Measurements from ENCODE around the gene TMEM169.
A peak's percentile ranks its signal among the peaks of the same experiment; 100 is the strongest.

The TMEM169 gene

GRCh38 chr2:216081487-216082116, at the start of gene TMEM169, which contains the start of gene PECR:
TSS of gene TMEM169 (plus strand) at chr2:216081919. CDS start at chr2:216095964, 14,045 bp downstream.
TSS of gene PECR (minus strand) at chr2:216081809. CDS start at chr2:216081741, 68 bp downstream.
- DNase-seq (ENCODE audit: extremely low read depth in 1 of 2, low read depth in 1 of 2), result peak; percentile 58 to 59

- DNase-seq (ENCODE audit: extremely low read depth in 1 of 2, low read depth in 1 of 2), result no peak
Observed at GRCh38 chr2:216031960-216032689, 49.6 kb upstream of the TMEM169 start.

- no peak for DNase-seq (ENCODE audit: extremely low read depth in 1 of 2, low read depth in 1 of 2)
Observed at GRCh38 chr2:216033403-216033802, 48.3 kb upstream of the TMEM169 start.

GRCh38 chr2:216034065-216034464, 47.7 kb upstream of the TMEM169 start:
- peak; percentile 37 to 56 for DNase-seq (ENCODE audit: extremely low read depth in 1 of 2, low read depth in 1 of 2)

- DNase-seq (ENCODE audit: extremely low read depth in 1 of 2, low read depth in 1 of 2), result no peak
Observed at GRCh38 chr2:216039918-216040317, 41.8 kb upstream of the TMEM169 start.

GRCh38 chr2:216041438-216041837, 40.3 kb upstream of the TMEM169 start:
- no peak for DNase-seq (ENCODE audit: extremely low read depth in 1 of 2, low read depth in 1 of 2)

GRCh38 chr2:216043949-216044348, 37.8 kb upstream of the TMEM169 start:
- no peak for DNase-seq (ENCODE audit: extremely low read depth in 1 of 2, low read depth in 1 of 2)

GRCh38 chr2:216044883-216045486, 36.7 kb upstream of the TMEM169 start:
- DNase-seq (ENCODE audit: extremely low read depth in 1 of 2, low read depth in 1 of 2), result no peak

GRCh38 chr2:216047397-216047796, 34.3 kb upstream of the TMEM169 start:
- no peak for DNase-seq (ENCODE audit: extremely low read depth in 1 of 2, low read depth in 1 of 2)

GRCh38 chr2:216049452-216049851, 32.3 kb upstream of the TMEM169 start:
- no peak for DNase-seq (ENCODE audit: extremely low read depth in 1 of 2, low read depth in 1 of 2)

GRCh38 chr2:216051350-216051749, 30.4 kb upstream of the TMEM169 start:
- DNase-seq (ENCODE audit: extremely low read depth in 1 of 2, low read depth in 1 of 2), result no peak

GRCh38 chr2:216052420-216052819, 29.3 kb upstream of the TMEM169 start:
- DNase-seq (ENCODE audit: extremely low read depth in 1 of 2, low read depth in 1 of 2), result no peak

GRCh38 chr2:216055680-216056079, 26.0 kb upstream of the TMEM169 start:
- DNase-seq (ENCODE audit: extremely low read depth in 1 of 2, low read depth in 1 of 2), result no peak

GRCh38 chr2:216056739-216057138, 25.0 kb upstream of the TMEM169 start:
- no peak for DNase-seq (ENCODE audit: extremely low read depth in 1 of 2, low read depth in 1 of 2)

GRCh38 chr2:216057688-216058193, 24.0 kb upstream of the TMEM169 start:
- DNase-seq (ENCODE audit: extremely low read depth in 1 of 2, low read depth in 1 of 2), result peak; percentile 13 to 22

GRCh38 chr2:216059233-216059834, 22.4 kb upstream of the TMEM169 start:
- no peak for DNase-seq (ENCODE audit: extremely low read depth in 1 of 2, low read depth in 1 of 2)

GRCh38 chr2:216064014-216064630, 17.6 kb upstream of the TMEM169 start:
- no peak for DNase-seq (ENCODE audit: extremely low read depth in 1 of 2, low read depth in 1 of 2)

- no peak for DNase-seq (ENCODE audit: extremely low read depth in 1 of 2, low read depth in 1 of 2)
Observed at GRCh38 chr2:216064665-216065064, 17.1 kb upstream of the TMEM169 start.

GRCh38 chr2:216066230-216066629, 15.5 kb upstream of the TMEM169 start:
- no peak for DNase-seq (ENCODE audit: extremely low read depth in 1 of 2, low read depth in 1 of 2)

- no peak for DNase-seq (ENCODE audit: extremely low read depth in 1 of 2, low read depth in 1 of 2)
Observed at GRCh38 chr2:216069028-216069427, 12.7 kb upstream of the TMEM169 start.

GRCh38 chr2:216070195-216070594, 11.5 kb upstream of the TMEM169 start:
- DNase-seq (ENCODE audit: extremely low read depth in 1 of 2, low read depth in 1 of 2), result no peak
